GM20431 (cell line): ENCODE measurements around the gene GRIP2.

Experiments used
- in situ Hi-C: fragments of 300-500 bp; cut with MseI, MboI; formaldehyde crosslinking; loops from one replicate; pipeline ENCODE4 v1.15.0; 2020; ENCODE audit warnings: low sequenced_read_pairs; ENCODE audit not compliant: unreplicated experiment

GRIP2 gene

DNA sequence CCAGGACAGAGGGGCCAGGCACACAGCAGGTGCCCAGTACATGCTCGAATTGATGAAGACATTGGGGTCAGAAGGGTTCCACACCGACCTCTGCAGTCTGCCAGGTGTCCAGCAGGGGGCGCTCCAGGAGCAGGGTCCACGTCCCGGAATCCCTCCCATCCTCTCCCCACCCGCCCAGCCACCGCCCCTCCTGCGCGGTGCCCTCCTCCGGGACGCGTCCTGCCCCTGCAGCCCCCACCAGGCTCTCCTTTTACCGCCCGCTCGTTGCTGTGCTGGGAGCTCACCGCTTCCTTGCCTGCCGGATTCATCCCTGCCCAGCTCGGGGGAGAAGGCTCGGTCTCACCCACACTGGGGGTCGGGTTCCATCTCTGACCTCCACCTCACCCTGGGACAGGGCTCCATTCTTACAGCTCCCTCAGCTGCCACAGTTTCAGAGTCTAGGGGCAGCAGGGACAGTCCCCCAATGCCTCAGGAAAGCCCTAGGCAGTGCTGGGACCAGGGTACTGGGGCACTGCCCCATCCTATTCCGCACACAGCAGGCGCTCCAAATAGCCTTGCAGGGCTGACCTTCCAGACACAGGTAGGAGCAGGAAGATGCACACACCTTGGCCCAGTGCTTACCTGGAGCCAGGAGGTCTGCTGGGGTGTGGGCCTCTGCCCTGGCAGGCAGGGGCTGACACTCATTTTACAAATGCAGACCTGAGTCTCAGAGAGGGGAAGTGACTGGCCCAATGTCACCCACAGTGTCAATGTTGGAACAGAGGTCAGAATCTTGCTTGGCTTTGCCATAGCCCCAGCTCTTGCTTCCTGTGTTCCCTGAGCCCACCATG lies 31.0 kb downstream of the GRIP2 start:
- in situ Hi-C loops: no loop called here

GRCh38 chr3:14508505-14508819 lies 31.7 kb downstream of the GRIP2 start:
- in situ Hi-C loops: no loop called here

DNA sequence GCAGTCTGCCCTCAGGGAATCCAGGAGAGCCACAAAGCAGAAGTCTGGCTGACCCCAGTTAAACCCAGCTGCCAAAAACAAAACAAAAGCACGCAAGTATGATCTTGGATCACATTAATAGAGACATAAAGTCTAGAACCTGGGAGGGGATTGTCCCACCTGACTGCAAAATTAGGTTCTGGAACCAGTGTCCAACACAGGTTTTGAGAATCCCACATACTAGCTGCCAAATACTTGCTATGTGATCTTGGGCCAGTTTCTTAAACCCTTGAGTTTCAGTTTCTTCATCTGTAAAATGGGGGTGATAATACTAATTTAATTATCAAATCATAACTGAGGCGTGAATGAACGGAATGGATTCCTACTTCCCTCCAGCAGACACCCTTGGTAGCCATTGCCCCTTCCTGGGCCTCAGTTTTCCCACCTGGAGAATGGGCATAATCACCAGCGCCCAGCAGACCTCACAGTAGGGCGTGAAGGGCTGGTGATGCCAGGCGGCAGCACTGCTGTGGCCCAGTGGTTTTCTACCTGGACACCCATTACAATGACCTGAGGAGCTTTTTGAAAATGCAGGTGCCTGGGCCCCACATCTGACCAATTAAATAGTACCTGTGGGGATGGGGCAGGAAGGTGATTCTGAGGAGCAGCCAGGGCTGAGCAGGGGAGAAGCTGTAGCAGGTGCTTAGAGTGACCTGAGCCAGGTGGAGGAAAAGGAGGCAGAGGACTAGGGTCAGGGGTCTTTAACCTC lies 32.2 kb downstream of the GRIP2 start:
- in situ Hi-C loops: no loop called here

DNA sequence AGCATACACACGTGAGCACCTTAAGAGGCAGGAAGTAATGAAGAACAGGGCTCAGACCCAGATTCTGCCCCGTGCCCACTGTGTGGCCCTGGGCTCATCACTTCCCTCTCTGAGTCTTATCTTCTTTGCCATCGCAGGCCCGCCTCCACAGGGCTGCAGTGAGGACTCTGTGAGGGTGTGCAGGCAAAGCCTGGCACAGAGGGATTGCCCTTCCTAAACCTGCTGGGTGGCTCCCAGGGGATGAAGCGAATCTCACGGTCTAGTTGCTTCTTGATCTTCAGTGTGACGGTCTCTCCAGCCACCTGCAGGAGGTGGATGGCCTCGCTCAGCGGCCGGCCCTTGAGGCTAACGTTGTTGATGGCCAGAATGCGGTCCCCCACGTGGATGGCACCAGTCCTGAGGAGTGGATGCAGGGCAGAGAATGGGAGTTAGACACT lies 32.8 kb downstream of the GRIP2 start:
- in situ Hi-C loops: no loop called here

- in situ Hi-C loops: no loop called here
Measured at GRCh38 chr3:14506626-14507304, 33.4 kb downstream of the GRIP2 start.

DNA sequence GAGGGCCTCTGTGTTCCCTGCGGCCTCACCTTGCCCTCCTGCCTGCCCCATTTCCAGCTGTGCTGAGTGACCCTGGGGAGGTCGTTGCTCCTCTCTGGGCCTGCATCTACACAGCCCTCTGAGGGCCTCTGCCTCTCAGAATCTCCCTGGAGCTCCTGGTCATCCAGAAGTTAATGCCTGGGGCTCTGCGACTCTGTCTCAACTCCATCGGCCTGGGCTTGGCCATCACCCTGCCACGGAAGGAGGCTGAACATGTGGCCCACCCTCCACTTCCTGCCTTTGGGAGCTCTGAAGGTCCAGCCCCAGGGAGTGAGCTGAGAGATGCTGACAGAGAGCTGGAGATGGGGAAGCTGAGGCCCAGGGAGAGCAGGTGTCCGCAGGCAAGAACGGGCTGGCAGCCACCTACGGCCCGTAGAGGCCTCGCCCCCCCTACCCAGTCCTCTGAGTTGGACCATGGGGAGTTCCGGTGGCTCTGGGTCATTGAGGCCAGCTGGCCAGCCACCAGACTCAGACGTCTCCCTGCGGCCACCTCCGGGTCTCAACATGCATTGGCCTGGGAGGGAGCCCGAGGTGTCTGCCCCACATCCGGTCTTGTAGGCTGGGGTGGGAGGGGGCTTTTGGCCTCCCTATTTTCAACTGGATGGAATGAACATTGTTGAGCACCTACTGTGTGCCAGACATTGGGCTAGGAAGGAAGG lies 34.2 kb downstream of the GRIP2 start:
- in situ Hi-C loops: no loop called here

- in situ Hi-C loops: no loop called here
Measured at GRCh38 chr3:14505001-14505802, 34.9 kb downstream of the GRIP2 start.

- in situ Hi-C loops: no loop called here
Measured at GRCh38 chr3:14503706-14504065, 36.5 kb downstream of the GRIP2 start.

GRCh38 chr3:14503033-14503705 lies 37.0 kb downstream of the GRIP2 start:
- in situ Hi-C loops: no loop called here

GRCh38 chr3:14502472-14502871 lies 37.7 kb downstream of the GRIP2 start:
- in situ Hi-C loops: no loop called here

- in situ Hi-C loops: no loop called here
Measured at GRCh38 chr3:14497321-14497720, 42.8 kb downstream of the GRIP2 start.

DNA sequence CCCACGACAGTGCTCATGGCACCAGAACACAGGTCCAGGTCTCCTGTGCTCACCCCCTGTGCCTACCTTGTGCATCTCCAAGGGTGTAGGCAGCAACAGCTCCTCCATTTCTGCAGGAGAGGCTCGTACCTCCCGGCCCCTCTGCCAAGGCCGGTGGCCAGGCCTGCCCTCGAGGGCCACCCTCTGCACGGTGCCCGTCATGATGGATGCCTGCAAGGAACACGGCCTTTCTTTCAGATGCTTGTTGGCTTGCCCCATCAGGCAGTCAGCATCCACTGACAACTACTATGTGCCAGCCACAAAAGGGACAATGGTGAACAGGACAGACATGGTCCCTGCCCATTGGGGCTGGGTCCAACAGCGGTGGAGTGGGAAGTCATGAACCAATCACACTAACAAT lies 43.8 kb downstream of the GRIP2 start:
- in situ Hi-C loops: no loop called here

DNA sequence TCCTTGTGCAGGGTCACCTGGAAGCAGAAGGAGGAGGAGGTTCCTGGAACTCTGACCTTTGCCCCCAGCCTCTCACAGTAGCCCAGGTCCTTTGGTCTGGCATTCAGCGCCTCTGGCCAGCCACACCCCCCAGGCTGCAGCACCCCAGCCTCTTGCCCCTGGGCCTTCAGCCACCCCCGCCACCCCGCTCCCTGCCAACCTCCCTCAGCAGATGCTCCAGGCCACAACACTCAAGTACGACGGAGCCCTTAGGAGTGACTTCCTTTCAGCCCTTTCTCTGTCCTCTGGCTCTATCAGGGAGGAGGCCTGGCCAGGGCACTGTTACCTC lies 45.2 kb downstream of the GRIP2 start:
- in situ Hi-C loops: no loop called here

DNA sequence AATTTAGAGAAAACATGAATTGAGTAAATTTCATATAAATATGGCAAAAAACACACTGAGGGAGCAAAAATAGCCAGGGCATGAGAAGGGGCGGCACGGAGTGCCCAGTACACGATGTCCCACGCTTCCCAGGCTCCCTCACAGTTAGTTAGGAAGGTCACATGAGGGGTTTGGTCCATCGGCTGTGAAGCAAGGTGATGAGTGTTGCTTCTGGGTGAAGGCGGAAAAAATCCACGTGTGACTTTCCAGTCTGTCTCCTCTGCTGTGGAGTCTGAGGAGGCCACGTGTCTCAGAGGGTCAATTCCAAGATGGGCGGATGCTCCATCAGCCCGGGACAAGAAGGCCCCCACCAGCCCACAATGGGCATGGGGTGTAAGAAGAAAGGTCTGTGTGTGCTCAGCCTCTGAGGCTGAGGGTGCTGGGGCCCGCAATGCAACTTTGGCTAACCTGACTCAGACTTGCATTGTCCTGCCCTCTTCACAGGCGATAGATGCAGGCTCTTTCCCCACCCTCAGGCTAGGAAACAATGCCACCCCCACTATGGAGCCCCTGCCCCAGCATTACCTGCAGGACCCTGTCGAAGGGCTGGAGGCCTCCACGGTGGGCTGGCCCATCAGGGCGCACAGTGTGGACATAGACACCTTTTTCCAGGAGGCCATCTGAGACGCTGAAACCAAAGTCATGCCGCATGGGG lies 45.7 kb downstream of the GRIP2 start:
- in situ Hi-C loops: no loop called here

GRCh38 chr3:14492948-14493881 lies 46.9 kb downstream of the GRIP2 start:
- in situ Hi-C loops: no loop called here

DNA sequence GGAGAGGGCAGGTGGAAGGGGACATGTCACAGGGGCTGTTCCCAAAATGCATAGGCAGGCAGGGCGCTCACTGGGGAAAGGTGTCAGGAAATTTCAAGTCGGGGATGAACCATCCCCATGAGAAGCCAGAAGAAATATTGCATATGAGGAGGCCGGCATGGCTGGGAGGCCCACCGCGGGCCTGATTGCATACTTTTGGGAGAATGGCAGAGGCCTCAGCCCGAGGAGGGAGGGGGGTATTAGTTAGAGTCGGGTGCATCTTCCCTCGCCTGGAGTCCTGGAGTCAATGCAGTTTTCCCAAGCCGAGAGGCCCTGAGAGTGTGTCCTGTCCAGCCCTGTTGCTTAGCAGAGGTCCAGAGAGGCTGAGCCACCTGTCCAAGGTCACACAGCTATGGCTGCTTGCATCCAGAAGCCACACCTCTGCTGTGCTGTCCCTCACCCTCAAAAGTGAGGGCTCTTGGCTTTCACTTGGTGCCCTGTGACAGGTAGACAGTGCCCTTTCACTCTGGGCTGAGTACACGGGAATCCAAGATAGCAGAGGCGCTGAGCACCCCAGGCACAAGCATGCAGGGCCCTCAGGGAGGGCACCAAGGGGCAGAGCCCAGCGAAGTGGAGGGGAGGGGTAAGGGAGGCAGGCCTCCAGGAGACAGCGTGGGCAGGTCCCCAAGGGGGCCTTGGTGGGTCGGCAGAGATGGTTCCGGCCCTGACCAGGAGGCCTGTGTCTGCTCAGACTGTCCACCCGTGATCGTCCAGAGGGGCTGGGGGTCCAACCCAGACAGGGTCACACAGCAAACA lies 48.5 kb downstream of the GRIP2 start:
- in situ Hi-C loops: no loop called here

DNA sequence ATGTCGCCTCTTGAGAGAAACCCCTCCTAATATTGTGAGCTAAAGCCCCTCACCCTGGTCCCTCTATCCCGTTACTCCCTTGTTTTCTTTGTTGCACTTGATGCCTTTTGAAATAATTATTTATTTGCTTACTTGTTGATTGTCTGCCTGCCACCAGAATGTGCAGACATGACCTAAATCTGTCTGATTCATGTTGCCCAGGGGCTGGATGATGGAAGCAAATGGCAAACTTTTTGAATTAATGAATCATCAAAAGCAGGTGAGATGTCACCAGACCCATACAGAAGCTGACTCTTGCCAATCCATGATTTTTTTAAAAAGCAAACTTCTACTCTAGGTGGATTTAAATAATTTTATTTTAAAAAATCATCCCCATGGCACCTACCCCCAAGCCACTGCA lies 49.3 kb downstream of the GRIP2 start:
- in situ Hi-C loops: no loop called here
